Measurements from ENCODE around the gene TBC1D2B. TPM values are rescaled to one million over a fixed set of nuclear protein-coding genes. Genes with fewer than 3 reads are reported as not detected.

The TBC1D2B gene
- total RNA-seq, 1 experiment from 2014 or later = 17.6 TPM

- Histone ChIP-seq H3K79me2 (ENCODE audit: insufficient read depth, low read length) (no peaks in the 10 kb centered on the region), H3K9me3 (ENCODE audit: control insufficient read depth, low read depth, low read length) (no peaks in the 10 kb centered on the region), H3K27me3 (ENCODE audit: insufficient read depth, low read length) (no peaks in the 10 kb centered on the region), H3K56ac (ENCODE audit: insufficient read length, low read depth, low read length) (no peak overlapping the region), H3K14ac (ENCODE audit: insufficient read depth, low read length) (no peak overlapping the region), H4K20me1 (ENCODE audit: control insufficient read depth, insufficient read depth, insufficient read length) (no peaks in the 10 kb centered on the region), H3K23ac (ENCODE audit: insufficient read length, low read depth, low read length) (no peak overlapping the region), H3K4ac (ENCODE audit: low read depth, low read length) (no peak overlapping the region), H3K4me1 (ENCODE audit: insufficient read depth, low read length) (no peaks in the 10 kb centered on the region), H3K23me2 (ENCODE audit: insufficient read length, low read depth, low read length, poor library complexity, severe bottlenecking) (no peaks in the 10 kb centered on the region), H2BK12ac (ENCODE audit: insufficient read length, low read depth, low read length) (no peak overlapping the region), H2AFZ (ENCODE audit: low read length) (no peak overlapping the region), H4K8ac (replicated peaks; ENCODE audit: insufficient read length, low read depth, low read length) (no peak overlapping the region), H4K5ac (ENCODE audit: insufficient read length, low read depth, low read length) (no peak overlapping the region), H2BK15ac (ENCODE audit: low read depth, low read length) (no peak overlapping the region), H2BK20ac (ENCODE audit: low read depth, low read length, poor library complexity, severe bottlenecking) (no peak overlapping the region), H3K4me2 (ENCODE audit: insufficient read depth, insufficient read length, low read length) (no peak overlapping the region), H3K79me1 (ENCODE audit: insufficient read depth, low read depth, low read length, poor library complexity, severe bottlenecking) (no peaks in the 10 kb centered on the region), H2BK5ac (ENCODE audit: insufficient read length, low read length) (no peak overlapping the region), H3K18ac (ENCODE audit: insufficient read length, low read depth, low read length) (no peak overlapping the region), H3T11ph (ENCODE audit: low read length) (no peak overlapping the region), H3K9ac (ENCODE audit: extremely low read depth, insufficient read length, low read length) (no peak overlapping the region), H4K91ac (ENCODE audit: insufficient read length, low read depth, low read length) (no peak overlapping the region), H2AK5ac (ENCODE audit: insufficient read length, low read length) (no peak overlapping the region), H3K27ac (ENCODE audit: insufficient read length, low read depth, low read length) (no peak overlapping the region), H2BK120ac (ENCODE audit: low read depth, low read length, poor library complexity, severe bottlenecking) (no peak overlapping the region)
- Mint-ChIP-seq H3K27me3 (ENCODE audit: low read depth) (peaks cover 3% of the 10 kb centered on the region), H3K36me3 (ENCODE audit: insufficient read depth in 1 of 3, low read depth in 3 of 3) (peaks cover 4 to 11% (median 7%) of the 10 kb centered on the region in 3 experiments; a peak in 5 of 7 replicates), H3K4me3 (no peak overlapping the region), H3K4me1 (no peaks in the 10 kb centered on the region), H3K9me3 (no peaks in the 10 kb centered on the region), H3K27ac (no peak overlapping the region)
- DNase-seq = no peak
- no CpG with 5 or more reads among the region's 5 CpGs for WGBS (ENCODE audit: extremely low coverage, insufficient read length, low lambda C conversion rate)
- TF ChIP-seq, protein P1, sequence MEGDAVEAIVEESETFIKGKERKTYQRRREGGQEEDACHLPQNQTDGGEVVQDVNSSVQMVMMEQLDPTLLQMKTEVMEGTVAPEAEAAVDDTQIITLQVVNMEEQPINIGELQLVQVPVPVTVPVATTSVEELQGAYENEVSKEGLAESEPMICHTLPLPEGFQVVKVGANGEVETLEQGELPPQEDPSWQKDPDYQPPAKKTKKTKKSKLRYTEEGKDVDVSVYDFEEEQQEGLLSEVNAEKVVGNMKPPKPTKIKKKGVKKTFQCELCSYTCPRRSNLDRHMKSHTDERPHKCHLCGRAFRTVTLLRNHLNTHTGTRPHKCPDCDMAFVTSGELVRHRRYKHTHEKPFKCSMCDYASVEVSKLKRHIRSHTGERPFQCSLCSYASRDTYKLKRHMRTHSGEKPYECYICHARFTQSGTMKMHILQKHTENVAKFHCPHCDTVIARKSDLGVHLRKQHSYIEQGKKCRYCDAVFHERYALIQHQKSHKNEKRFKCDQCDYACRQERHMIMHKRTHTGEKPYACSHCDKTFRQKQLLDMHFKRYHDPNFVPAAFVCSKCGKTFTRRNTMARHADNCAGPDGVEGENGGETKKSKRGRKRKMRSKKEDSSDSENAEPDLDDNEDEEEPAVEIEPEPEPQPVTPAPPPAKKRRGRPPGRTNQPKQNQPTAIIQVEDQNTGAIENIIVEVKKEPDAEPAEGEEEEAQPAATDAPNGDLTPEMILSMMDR (conservative IDR thresholded peaks at IDR 0.05) = no peak
These were observed 24.1 kb upstream of the TBC1D2B start for GRCh38 chr15:78101423-78102105.

Measured in H9 (cell line).